Measurements from ENCODE around the gene ATP5F1A. TPM values are rescaled to one million over a fixed set of nuclear protein-coding genes. Genes with fewer than 3 reads are reported as not detected.

Gene ATP5F1A
- total RNA-seq, 1 donor from 2014 or later: 259 TPM

DNA sequence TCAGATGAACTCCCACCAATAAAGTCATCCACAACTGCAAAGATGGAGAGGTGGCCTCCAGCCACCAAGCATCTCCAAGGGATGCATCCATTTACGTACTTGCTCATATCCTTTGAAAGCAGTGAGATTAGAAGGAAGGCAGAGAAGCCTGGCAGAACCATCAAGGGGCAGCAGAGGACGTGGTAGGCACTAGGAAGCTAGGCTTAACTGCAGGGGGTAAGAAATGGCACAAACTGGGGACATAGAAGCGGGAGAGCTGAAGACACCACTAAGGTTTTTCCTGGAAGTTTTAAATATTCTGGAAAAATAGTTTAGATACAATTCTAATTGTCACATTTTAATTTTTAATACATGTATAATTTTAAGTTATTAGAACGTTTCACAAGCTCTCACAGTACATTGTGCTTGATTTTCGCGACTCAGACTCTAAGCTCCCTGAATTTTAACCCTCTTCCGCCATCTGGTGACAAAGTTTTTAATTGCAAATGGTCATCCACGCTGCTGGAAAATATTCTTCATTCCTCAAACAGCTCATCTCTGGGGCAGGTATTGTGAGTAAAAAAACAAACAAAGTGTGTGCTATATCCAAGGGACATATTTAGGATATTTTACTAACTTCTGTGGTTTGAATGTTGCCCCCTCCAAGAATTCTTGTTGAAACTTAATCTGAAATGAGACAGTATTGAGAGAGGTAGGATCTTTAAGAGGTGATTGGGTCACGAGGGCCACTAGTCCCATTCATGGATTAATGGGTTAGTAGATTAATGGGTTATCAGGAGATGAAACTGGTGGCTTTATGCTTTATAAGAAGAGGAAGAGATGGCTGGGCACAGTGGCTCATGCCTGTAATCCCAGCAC lies 24.4 kb downstream of the ATP5F1A start:
- peak; percentile 84 for DNase-seq (ENCODE audit: low spot score)

DNA sequence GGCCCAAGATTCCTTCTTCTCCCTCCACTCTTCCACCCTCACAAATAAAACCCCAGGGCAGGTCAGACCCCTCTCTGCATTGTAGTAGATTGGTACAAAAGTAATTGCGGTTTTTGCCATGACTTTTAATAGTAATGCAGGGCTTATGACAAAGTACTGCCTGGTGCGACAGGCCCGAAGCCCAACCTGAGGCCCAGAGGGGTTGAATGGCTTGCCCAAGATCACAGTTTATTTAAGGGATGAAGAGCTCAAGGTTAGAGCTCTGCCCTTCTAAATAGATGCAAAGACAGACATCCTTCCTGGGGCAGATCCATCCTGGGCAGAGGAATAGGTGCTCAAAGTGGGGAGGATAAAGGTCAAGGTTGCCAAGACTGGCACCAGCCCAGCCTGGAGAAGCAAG lies 25.1 kb downstream of the ATP5F1A start:
- no peak for DNase-seq (ENCODE audit: low spot score)

DNA sequence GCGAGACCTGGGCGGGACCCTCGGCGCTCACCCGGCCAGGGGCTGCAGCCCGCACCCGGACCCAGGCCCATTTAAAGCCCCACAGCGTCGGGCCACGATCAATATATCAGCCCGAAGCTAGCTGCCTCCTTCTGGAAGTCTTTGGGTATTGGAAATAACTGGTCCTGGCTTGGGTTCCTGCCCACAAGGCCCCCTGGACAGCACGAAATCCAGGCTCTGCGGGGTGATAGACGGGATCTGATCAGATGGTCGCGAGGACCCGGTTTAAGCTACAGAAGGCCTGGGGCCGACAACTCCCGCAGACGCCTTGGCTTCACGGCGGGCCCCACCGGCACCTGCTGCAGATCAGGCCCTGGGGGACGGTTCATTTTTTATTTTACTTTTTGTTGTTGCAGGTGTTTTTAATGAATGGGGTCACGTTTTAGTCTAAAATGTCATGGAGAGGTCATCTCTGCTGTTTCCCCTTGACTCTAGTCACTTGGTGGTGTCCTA lies 25.7 kb downstream of the ATP5F1A start:
- no peak for DNase-seq (ENCODE audit: low spot score)

DNA sequence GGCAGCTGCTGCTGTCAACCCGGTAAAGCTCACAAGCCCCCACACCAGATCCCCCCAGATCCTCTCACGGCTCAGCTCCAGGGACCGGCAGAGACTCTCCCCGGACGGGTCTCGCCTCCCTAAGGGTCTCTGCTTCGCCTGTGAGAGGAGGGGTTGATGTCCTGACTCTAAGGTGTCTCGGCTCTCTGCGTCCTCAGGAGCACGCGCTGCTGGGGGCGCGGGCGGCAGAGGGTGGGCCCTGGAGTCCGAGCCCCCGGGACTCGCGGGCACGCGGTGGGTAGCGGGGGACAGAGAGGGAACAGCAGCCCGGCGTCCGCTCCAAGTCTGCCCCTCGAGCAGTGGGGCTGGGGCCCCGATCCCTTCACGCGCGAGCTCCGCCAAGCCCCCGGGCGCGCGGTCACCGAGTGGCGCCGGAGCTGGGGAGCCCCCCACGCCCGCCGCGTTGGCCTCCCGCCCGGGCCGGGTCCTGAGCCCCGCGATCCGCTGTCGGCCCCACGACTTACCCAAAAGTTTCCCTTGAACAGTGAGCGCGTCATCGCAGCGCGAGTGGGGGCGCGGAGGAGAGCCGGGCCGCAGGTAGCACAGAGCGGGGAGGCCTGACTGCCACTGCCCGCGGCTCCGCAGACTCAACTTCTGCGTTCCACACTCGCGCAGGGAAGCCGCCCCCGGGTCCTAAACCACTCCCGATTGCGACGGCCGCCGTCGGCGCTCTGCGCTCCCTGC lies 26.3 kb downstream of the ATP5F1A start, which contains the start of gene PSTPIP2:
TSS of gene PSTPIP2 (minus strand) at position 608 of the 723 bp plus-strand sequence. CDS start at position 536, 72 bp downstream.
- peak; percentile 67 for DNase-seq (ENCODE audit: low spot score)

DNA sequence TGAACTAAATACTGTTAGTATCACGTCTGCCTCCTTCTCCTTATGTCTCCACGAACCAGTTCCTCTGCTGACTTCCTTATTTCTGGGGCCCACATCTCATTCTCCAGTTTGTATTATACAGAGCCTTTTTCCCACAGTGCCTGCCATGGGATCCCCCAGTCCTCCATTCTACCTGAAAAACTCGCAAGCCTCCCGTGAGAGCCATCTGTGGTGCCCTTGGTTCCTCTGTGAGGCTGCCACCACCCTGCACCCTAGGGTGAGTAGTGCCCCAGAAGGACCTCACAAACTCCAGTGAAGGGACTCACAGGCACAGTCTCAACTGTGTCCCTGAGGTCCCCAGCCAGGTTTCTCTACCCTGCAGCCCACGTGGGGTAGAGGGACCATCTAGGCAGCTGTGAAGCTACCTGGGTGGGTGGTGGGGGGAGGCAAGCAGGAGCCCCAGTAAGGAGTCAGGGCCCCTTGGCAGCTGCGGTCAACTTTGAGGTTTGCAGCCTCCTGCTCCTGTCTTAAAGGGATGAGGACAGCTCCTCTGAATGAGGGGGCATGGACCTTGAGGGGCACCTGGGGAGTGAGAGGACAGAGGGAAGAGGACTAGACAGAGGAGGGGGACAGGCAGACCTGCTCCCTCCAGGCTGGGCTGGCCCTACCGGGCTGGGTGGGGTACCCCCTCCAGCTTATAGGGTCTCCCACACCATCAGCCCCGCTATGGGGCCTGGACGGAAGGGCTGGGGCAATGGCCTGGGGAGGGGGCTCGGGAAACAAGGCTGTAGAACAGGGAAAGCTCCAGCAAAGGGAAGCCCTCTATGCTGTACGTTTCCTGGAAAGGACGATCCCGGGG lies 27.1 kb downstream of the ATP5F1A start:
- no peak for DNase-seq (ENCODE audit: low spot score)

DNA sequence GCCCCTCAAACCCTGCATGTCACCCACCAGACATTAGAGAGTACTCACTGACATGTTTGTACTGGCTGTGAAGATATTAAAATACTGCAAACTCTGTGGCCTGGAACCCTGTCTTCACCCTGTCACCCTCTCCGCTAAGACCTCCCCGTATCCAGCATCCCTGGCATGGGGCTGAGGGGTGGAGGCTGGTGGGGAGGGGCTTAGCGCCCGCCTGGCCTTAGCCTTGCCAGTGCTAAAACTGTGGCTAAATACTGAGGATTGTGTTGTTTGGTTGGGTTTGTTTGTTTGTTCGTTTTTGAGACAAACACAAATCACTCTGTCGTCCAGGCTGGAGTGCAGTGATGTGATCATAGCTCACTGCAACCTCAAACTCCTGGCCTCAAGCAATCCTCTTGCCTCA lies 27.9 kb downstream of the ATP5F1A start:
- DNase-seq (ENCODE audit: low spot score): no peak

DNA sequence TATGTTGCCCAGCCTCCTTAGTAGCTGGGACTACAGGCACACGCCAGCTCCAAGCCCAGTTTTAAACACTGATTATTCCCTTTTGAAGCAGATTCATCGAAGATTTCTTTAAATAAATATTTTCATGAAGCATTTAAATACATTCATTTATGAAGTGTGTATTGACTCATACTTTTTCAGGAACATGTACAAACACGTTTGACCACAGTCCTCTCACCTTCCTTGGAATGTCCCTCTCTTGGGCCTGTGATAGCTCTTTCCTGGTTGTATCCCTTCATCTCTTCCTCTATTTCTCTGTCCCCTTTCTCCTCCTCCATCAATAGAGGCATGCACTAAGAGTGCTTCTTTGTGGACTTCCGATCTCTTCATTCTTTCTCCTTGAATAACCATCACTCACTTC lies 28.6 kb downstream of the ATP5F1A start:
- no peak for DNase-seq (ENCODE audit: low spot score)

DNA sequence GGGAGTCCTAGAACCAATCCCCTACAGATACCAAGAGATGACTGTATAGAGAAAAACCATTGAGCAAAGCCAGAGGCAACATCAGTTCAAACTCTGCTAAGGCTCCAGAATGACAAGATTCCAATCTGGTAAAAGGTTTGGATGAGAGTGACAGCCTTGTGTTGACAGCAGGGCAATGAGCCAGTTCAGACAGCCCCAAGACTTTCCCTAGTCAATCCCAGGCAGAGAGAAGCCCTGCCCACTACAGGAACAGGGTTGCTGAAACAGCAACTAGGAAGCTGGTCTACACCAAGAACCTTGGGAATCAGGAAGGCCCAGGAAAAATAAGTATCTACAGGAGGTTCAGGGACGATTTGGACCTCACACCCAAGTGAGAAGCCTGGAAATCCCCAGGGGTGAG lies 29.3 kb downstream of the ATP5F1A start:
- no peak for DNase-seq (ENCODE audit: low spot score)

DNA sequence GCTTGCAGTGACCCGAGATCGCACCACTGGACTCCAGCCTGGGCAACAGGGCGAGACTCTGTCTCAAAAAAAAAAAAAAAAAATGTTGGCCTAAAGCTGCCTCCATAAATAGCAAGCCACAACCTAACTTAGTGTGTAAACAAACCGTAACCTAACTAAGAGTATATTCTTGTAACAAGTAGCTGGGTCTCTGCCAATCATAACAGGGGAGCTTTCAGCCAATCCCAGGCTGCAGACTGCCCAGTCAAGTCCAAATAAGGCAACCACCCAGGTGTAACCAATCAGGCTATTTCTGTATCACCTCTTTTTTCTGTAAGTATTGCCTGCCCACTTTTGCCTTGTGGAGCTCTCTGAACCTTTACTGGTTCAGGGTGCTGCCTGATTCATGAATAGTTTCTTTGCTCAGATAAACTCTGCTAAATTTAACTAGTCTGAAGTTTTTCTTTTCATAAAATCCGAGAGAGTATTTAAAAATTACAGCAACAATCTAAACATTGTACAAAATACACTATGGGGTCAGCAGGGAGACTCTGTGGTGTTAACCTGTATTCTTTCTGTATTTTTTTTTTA lies 30.6 kb downstream of the ATP5F1A start:
- no peak for DNase-seq (ENCODE audit: low spot score)

DNA sequence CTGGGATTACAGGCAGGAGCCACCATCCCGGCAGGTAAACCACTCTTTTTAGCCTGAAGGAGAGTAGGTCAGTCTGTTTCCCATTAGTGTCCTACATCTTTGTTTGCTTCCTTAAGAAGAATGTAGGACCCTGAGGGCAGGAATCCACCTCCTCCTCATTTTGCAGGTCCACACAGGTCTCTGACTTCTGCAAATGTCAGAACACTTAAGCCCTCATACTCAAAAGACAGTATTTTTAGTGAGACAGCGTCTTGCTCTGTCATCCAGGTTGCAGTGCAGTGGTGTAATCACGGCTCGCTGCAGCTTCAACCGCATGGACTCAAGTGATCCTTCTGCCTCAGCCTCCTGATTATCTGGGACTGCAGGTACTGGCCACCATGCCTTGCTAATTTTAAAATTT lies 35.3 kb downstream of the ATP5F1A start:
- DNase-seq (ENCODE audit: low spot score): peak; percentile 44

DNA sequence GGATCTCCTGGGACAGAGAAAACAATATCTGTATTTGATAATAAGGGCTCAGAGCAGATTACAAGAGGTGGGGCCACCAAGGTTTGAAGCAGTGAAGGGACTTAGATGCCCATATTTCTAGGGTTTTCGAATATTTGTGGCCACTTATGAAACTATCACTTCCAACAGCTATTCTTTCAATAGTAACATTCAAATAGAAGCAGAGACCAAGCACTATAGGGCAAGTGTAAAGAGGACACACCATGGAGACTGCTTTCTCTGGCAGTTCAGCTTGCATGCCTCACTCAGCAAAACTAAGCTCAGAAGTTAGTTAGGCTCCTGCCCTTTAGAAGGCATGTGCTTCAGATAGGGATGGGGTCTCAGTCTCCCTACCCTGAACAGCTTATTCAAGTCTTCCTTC lies 36.3 kb downstream of the ATP5F1A start:
- no peak for DNase-seq (ENCODE audit: low spot score)

DNA sequence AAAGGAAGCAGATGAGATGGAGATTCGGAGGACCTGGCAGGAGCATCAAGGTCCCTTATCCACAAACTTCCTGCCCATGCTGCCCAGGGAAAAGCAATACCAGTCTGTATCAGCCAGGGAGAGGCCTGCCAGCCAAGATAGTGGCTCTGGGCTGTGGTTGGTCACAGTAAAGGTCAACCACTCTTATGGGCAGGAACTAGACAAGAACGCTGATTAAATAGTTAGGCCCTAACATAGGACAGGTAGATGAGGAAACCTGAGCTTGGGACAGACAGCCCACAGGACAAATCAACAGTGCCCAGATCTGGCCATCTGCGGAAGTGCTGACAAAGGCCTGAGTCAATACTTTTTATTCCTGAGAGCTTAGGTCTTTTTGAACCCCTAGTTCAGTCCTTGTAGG lies 36.7 kb downstream of the ATP5F1A start:
- no peak for DNase-seq (ENCODE audit: low spot score)

DNA sequence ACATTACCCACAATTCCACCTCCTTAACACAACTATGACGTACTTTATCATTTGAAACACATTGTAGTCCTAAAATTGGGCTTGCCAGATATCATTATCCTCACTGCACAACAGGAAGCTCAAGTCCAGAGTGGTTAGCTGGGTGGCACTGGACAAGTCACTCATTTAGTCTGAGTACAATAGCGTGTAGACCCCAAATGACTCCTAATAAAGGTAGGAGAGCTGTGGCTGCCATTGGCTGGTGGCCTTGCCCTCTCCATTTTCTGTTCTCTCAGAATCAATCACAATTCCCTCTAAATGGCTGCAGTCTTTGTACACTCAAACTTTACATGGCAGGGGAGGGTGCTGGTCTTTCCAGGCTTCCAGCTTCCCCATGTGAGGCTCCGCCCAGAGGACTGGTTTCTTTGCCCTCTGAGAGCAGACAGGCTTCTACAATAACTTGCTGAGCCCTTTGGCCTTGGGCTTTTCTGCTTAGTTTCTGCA lies 37.7 kb downstream of the ATP5F1A start:
- no peak for DNase-seq (ENCODE audit: low spot score)

DNA sequence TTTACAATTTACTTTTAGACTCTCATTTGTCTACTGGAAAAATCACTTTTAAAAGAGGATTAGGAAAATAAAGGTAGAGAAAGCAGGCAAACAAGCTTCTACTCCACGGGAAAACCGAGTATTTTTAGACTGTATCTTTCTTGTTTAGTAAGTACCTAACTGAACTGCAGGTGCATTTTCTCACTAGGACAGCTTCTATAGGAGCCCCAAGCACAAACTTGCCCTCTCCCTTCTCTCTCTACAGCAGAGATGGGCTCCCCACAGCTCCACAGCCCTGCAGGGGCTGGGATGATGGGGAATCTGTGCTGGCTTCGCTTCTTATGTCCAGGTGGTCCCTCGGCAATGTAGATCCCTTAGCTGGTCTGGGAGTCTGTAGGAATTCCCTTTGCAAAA lies 42.3 kb downstream of the ATP5F1A start:
- DNase-seq (ENCODE audit: low spot score): no peak

DNA sequence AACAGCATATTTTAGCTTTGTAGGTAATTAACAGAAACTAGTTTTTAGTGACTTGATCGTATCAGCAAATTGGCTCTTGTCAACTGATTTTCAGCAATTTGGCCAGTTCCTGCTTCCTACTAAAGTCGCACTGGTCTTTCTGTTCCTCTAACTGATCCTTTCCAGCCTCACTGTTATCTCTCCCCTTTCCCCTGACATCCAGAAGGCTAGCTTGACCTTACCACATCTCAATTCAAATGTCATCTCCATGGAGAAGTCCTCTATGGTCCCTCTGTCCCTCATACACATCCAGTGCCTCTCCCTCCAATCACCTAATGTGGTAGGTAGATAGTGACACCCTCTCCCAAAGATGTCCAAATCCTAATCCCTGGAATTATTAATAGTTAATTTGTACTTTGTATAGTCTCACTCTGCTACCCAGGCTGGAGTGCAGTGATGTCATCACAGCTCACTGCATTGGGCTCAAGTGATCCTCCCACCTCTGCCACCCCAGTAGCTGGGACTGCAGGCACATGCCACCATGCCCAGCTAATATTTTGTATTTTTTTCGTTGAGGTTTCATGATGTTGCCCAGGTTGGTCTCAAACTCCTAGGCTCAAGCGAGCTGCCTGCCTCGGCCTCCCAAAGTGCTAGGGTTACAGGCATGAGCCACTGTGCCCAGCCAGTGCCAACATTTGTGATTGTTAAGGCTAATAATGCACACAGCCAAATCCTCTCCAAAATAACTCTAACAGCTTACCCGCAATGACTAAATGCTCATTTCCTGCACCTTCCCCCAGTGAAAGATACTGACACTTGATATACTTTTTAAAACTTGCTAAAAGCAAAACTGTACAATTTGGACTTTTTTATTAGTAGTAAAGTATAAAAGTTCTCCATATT lies 42.9 kb downstream of the ATP5F1A start:
- DNase-seq (ENCODE audit: low spot score): no peak

DNA sequence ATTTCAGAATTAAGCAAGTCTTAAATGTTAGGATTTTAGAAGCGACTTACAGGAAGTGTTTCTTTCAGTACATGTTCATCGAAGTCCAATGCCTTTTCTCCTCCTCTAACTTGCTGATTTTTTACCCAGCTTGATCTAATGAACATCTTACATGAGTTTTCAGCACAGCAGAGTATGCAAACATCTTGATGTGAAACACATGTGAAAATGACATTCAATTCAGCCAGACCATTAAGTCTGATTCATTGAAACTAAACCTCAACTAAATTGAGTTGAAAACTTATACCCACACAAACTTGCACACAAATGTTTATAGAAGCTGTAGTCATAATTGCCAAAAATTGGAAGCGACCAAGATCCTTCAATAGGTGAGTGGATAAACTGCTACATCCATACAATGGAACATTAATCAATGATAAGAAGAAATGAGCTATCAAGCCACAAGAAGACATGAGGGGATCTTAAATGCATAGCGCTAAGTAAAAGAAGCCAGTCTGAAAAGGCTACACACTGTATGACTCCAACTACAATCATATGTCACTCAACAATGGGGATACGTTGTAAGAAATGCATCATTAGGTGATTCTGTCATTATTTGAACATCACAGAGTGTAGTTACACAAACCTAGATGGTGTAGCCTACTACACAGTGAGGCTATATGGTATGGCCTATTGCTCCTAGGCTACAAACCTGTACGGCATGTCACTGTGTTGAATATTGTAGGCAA lies 44.6 kb downstream of the ATP5F1A start:
- DNase-seq (ENCODE audit: low spot score): no peak

DNA sequence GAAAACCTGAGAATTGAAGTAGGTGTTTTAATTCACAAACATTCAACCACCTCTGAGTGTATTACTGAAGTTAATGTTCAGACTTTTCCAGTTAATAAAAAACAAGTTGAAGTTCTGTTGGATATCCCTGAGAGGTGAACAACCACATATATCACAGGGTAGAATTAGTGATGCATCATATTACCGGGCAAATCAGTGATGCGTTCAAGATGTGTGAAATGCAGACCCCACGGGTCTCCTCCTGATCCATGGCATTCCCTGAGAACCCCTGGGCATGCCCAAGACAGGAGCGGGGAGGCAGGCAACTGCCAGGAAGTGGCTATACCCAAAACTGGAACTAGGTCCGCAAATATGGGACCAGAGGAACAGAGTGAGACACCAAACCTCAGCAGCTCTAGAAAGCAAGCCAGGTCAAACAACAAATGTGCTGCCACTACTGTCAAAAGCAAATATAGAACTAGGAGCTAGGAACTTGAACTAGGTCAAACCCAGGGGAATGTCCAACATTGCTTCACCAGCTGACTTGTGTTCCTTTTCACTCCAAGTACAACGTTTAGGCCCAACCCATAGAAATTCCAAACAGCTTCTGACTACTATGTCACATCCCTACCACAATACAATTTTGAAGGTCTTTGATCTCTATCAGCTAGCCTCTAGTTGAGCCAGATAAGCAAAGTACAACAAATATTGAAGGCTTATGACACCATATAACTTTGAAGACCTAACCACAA lies 46.2 kb downstream of the ATP5F1A start:
- no peak for DNase-seq (ENCODE audit: low spot score)

DNA sequence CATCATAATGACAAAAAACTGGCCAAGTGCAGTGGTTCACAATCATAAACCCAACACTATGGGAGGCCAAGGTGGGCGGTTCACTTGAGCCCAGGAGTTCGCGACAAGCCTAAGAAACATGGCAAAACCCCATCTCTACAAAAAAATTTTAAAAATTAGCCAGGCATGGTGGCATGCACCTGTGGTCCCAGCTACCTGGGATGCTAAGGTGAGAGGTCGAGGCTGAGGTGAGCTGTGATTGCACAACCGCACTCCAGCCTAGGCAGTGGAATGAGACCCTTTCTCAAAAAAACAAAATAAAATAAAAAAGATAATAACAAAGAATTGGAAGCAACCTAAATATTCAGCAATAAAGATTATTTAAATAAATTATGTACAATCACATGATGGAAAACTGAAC lies 47.8 kb downstream of the ATP5F1A start:
- no peak for DNase-seq (ENCODE audit: low spot score)

DNA sequence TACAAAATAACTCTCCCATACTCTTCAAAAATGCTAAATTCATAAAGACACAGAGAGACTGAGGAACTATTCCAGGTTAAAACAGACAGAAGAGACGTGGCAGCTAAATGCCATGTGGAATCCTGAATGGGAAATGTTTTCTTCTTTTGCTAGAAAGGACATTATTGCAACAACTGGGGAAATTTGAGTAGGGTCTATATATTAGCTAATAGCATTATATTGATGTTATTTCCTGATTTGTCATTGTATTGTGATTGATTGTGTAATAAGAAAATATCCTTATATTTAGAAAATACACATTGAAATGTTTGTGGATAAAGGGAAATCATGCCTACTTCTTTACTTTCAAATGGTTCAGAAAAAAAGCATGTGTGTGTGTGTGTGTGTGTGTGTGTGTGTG lies 49.5 kb downstream of the ATP5F1A start:
- DNase-seq (ENCODE audit: low spot score): no peak
